ENCODE data around the gene ASIC2.
A peak's percentile ranks its signal among the peaks of the same experiment; 100 is the strongest.

Gene ASIC2

DNA sequence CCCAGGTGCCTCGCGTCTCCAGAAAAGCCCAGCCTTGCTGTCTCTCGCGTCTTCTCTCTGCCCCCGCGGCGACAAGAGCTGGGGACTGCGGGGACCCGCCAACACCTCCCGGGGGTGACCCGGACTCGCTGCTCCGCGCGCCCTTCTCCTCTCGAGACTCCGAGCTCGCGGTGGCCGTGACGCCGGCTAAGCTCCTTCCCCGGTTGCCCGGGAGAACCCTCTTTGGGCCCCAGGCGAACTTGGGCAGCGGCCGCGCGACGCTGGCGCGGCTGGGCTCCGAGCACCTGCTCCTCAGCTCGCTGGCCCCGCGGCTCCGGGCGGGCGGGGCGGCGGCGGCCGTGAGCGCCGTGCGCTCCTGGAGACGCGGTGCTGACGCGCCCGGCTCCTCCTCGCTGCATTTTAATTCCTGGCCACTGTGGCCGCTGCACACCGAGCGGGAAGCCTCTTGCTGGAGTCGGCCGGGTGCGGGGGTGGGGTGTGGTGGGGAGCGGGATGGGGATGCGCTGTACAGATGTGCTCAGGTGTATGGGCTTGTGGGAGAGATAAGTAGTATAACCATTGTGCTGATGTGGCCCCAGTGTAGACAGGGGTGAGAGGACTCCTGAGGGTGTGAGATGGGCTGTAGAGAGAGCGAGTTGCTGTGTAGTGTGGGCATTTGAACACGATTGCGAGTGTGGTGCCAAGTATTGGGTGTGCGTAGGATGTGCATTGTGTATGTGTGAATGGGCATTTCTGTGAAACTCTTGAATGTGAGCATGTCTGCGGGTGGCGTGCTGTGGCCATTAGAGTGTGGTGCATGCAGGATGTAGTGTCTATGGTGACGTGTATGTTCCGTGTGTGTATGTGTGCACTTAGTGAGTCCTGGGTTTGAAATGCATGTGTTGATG lies at the start of gene ASIC2:
ASIC2 (minus strand) TSS at position 315 of the 887 bp plus-strand sequence.
- peak; percentile 81 for DNase-seq (ENCODE audit: low spot score)

DNA sequence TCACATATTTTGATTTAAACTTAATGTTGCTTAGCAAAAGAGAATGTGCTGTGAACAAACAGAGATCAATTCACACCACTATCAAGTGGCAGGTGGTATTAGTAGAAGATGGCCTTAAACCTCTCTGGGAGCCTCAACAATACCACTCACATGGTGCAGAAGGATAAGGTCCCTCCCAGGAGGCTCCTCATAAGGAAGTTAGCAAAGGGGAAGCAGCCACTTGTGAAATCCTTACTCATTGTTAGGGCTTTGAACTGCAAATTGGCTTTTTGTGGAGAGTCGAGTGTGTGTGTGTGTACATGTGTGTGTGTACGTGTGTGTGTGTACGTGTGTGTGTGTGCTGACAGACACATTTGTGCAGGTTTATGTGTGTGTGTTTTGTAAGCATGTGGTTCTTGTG lies 48.9 kb upstream of the ASIC2 start:
- DNase-seq (ENCODE audit: low spot score), result no peak

DNA sequence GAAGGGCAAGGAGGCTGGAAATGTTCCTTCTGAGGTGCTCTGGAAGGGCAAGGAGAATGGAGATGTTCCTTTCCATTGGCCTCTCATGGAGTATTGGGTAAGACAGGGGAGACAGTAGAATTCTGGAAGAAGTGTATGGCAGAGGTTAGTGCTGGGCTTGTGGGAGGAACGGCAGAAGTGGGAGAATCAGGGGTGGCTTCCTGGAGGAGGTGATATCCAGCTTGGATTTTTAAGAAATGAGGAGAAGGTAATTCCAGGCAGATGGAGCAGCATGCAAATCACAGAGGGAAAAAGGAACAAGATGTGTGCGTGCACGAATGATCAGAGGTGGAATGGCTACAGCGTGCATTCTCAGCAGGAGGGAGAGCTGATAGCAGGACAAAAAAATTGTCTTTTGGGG lies 45.1 kb upstream of the ASIC2 start:
- DNase-seq (ENCODE audit: low spot score), result no peak

DNA sequence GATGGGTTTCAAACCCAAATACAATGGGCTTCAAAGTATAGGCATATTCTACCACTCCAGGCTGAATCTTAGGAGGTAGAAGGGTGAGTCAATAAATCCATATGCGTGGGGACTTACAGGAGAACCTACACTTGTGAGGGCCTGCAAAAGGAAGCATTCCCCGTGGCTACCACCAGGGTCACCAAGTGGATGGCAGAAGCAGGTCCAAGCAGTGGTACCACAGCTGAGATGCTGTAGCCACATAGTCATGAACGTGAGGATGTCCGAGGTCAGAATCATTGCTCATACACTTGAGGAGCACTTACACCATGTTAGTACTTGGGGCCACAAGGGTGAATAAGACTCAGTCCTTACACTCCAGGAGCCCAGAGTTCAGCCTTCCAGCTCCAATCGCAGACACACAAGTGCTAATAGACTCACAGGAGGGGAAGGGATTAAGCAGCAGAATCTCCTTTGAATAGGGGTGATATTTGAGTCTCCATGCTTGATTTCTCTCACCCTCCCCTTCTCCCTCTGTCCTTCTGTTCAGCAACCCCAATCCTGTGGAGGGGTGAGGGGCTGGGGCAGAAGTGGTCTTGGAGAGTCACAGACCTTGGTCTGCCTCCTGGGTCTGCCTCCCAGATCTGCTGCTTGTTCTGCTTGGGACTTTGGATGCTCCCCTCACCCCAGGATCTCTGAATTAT lies 42.5 kb upstream of the ASIC2 start:
- no peak for DNase-seq (ENCODE audit: low spot score)

DNA sequence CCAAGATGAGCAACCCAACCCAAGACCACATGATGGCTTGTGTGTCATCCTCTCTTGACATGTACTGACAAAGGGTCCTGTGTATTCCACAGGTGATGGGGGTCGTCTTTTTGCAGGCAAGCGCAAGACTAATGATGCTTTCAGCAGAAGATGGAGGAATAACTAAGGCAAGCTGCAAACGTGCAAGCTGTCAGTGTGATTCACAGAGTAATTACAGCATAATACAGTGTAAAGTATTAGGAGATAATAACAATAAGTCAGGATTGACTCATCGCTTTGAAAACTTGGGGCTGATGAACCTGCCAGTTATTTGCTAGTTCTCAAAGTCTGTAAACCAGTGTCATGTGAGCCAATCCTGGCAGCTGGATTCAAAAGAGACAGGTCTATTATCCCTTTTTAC lies 41.6 kb upstream of the ASIC2 start:
- DNase-seq (ENCODE audit: low spot score), result no peak

DNA sequence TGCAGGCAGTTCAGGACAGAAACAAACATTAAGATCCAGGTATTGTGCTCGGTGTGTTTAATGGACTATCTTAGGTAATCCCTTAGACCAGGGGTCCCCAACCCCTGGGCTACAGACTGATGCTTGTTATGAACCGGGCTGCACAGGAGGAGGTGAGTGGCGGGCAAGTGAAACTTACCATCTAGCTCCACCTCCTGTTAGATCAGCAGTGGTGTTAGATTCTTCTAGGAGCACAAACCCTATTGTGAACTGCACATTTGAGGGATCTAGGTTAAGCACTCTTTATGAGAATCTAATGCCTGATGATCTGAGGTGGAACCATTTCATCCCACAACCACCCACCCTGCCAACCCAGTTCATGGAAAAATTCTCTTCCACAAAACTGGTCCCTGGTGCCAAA lies 37.8 kb upstream of the ASIC2 start:
- no peak for DNase-seq (ENCODE audit: low spot score)

DNA sequence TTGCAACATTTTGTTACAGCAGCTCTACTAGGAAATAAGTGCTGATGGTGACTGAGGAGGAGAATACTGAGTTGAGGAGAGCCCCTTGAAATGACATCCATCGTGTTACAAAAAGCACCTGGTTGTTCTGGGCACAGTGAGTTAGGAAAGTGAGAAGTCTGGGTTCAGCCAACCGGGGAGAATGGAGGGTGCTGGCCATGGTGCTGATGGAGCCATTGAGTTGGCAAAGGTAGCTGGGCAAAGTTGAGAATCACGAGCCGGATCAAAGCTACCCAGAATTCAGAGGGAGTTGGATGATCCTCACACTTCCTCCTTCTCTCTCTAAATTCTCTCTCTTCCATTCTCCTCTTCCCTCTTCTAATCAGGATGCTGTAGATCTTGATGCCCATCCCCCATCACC lies 35.0 kb upstream of the ASIC2 start:
- DNase-seq (ENCODE audit: low spot score), result peak; percentile 69

DNA sequence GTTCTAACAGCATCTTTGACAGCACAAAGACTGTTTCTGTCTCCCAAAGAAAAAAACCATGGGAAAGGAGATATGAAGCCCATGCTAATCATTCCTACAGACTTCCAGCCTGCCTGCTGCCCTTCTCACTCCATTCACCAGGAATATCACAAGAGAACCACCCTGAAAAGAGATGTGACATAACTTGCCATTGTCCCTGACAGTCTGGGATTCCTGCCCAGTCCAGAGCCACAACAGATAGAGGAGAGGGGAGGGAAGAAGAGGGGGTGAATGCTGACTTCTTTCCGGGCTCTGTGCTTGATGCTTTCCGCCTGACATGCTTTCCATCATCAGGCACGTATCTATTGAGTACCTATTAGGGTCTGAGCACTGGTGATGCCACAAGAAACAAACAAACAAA lies 31.6 kb upstream of the ASIC2 start:
- no peak for DNase-seq (ENCODE audit: low spot score)

DNA sequence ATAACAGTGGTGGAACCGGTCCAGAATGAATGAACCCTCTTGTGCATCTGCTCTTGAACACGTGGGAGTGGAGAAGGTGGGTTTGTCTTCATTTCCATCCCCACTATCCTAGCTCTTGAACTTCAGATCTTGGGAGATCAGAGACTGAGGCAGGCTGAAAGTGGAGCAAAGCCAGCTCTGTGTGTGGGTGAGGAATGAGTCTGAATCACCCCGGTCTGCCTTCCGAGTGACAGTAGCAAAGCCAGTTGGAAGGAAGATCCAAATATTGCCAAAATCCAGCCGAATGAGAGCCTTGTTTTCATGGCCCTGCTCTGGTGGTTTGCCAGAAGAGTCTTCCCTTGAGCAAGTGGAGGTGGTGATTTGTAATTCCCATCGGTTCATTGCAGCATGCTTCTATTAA lies 29.0 kb upstream of the ASIC2 start:
- no peak for DNase-seq (ENCODE audit: low spot score)

DNA sequence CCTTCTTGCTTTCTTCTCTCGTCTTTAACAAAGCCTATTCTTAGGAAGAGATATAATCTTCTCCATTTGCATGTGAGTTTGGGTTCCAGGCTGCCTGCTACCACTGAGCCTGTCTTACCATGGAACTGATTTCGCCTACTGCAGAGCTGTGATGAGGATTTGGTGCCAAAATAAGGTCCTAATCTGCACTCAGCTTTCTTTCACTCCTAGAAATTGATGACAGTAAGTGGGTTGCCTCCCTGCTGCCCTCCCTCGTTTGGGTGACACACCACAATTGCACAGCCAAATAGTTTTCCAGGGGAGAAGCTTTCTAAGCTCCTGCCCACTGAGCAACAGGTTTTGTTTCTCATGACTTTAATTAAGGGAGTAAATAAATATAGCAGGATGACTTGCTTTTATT lies 25.1 kb upstream of the ASIC2 start:
- DNase-seq (ENCODE audit: low spot score), result no peak

DNA sequence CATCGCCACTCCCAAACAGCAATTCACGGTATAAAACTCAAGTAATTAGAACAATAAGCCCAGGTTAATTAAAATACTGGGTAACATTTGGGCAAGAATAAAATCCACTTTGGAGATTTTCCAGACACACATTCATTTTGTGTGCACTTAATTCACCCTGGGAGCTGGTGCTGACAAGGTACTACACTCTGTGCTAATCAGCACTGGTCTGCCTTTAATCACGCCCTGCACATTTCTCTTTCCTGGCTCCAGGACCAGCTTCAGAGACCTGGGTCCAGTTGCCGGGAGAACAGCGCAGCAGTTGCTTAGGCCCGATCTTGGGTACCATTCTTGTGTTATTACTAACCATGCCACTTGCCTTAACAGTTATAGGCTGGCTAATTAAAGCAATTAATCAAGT lies 23.7 kb upstream of the ASIC2 start:
- DNase-seq (ENCODE audit: low spot score), result no peak

DNA sequence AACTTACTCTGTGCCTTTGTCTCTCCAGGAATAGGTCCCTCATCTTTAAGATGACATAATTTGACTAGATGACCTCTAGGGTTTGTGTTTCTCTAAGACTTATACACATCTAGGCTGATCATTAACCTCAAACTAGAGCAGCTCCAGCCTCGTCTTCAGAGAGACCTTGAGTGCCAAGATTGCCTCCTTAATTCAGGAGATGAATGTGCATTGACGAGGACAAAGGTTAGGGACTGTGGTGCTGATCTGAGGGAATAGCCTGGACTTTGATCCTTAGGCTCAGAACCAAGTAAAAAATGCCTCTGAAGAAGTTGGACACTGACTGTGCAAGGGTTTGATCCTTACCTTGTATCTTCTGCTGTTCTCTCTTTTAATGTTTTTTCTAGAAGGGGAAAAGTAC lies 17.2 kb upstream of the ASIC2 start:
- DNase-seq (ENCODE audit: low spot score), result no peak

DNA sequence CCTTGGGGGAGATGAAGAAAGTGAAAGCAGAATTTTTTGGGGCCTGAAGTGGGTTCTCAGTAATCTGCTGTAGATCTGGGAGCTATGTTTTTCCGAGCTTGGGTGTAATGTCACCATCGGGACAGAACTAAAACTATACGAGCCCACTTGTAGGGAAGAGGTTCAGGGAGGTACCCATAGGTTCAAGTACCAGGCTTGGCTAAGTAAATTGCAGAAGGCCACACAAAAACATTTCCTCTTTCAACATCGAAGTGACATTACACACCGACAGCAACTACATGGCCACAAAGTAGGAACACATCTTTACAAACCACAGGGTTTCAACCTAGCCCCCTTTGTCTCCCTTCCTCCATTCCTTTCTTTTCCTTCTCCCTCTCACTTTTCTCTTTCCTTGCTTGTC lies 10.2 kb upstream of the ASIC2 start:
- no peak for DNase-seq (ENCODE audit: low spot score)

DNA sequence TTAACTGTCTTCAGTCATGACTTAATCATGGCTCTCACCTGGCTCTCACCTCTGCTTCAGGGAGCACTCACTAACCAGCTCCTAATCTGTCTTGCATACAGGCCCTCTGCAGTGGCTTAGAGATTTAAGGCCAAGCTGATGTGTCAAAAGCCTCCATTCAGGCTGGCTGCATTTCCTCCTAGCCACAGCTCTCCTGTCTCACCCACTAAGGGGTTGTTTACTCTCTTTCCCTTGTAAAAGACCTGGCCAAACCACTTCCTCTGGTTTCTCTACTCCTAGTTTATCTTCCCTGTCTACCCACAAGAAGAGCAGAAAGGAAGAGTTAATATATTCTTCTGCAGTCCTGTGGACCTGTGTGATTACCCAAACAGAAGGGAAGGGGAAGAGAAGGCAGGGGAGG lies 9.3 kb upstream of the ASIC2 start:
- no peak for DNase-seq (ENCODE audit: low spot score)

DNA sequence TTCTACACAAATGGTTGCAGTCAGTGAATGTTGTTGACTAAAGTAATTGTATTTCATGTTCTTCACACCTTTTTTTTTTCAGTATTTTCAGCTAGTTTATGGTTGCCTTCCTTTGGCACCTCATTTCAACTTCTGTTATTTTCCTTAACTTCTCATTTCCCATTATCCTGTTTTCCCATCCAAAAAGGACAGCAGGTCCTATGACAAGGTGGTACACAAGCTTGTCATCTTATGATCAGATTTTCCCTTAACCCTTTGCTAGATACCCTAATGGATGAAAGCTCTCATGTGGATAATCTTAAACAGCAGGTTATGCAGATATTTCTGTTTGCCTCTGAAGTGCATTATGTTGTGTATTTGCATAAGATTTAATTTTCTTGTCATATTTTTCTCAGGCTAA lies 7.1 kb upstream of the ASIC2 start:
- DNase-seq (ENCODE audit: low spot score), result no peak

DNA sequence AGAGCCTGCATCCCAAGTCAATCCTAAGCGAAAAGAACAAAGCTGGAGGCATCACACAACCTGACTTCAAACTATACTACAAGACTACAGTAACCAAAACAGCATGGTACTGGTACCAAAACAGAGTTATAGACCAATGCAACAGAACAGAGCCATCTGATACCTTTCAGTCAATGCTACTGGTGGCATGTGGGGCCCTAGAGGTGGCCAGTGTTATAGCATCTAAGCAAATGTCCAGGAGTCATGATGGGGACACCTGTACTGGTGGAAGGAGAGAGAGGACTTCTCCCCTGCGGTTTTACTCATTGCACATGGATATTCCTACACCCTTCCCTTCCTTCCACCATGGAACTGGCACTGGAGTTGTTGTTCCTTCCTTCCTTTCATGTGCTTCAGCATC lies 6.0 kb upstream of the ASIC2 start:
- no peak for DNase-seq (ENCODE audit: low spot score)

DNA sequence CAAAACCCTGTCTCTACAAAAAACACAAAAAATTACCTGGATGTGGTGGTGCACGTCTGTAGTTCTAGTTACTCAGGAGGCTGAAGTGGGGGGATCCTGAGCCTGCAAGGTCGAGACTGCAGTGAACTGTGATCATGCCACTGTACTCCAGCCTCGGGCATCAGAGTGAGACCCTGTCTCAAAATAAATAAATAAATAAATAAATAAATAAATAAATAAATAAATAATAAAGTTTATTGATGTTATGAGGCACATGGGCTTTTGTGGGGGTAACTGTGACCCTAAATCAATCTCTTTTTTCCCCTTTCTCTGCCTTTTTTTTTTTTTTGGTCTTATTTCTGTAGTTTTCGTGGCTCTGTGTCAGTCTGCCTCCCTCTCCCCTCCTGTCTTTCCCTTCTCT lies 4.5 kb upstream of the ASIC2 start:
- DNase-seq (ENCODE audit: low spot score), result no peak

DNA sequence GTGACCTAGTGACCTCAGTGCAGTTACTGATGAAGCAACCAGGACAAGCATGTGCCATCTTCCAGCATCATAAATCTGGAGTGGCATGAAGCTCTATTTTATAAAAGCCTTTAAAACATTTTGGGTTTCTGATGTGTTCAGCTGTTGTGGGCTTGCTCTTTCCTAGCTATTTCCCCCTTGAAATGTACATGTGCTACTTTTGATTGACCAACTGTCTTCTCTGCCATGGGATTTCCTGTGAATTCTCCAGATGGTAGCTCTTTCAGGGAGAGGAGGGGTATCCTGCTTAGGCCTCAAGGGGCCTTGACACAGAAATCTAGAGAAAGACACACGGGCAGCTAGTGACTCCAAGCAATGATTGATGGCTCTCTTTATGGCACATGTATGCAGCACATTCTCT lies 1.9 kb upstream of the ASIC2 start:
- DNase-seq (ENCODE audit: low spot score), result no peak

DNA sequence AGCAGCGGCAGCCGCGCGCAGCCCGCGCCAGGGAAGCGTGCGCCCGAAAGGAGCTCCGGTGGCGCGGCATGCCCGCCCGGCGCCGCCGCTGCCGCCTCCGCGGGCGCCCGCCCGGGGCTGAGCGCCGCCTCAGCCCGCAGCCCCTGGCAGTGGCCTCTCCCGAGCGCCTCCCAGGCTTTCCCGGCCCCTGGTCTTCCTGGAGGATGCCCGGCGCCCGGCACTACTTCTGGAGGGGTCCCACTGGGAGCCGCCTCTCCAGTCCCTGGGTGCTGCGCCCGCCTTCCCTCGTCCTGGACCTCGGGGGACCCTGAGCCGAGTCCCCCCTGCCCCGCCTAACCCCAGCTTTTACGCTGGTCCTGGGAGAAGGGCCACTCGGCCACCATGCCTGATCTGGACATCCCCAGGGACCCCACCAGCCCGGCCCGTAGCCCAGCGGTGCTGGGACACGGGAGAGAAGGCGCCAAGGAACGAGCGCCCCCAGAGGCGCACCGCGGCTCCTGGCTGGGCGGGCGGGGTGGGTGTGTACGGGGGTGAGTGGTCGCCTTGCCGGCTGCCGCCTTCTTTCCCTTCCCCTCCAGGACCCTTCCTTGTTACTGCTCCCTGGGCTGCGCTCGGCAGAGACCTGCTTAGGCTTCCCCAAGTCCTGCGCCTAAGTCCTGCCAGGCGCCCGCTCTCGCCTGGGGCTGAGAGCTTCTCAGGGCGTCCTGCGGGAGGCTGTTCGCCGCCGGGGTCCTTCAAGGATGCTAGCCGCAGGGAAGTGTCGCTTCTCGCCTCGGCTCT lies 704 bp downstream of the ASIC2 start:
- DNase-seq (ENCODE audit: low spot score), result peak; percentile 73

DNA sequence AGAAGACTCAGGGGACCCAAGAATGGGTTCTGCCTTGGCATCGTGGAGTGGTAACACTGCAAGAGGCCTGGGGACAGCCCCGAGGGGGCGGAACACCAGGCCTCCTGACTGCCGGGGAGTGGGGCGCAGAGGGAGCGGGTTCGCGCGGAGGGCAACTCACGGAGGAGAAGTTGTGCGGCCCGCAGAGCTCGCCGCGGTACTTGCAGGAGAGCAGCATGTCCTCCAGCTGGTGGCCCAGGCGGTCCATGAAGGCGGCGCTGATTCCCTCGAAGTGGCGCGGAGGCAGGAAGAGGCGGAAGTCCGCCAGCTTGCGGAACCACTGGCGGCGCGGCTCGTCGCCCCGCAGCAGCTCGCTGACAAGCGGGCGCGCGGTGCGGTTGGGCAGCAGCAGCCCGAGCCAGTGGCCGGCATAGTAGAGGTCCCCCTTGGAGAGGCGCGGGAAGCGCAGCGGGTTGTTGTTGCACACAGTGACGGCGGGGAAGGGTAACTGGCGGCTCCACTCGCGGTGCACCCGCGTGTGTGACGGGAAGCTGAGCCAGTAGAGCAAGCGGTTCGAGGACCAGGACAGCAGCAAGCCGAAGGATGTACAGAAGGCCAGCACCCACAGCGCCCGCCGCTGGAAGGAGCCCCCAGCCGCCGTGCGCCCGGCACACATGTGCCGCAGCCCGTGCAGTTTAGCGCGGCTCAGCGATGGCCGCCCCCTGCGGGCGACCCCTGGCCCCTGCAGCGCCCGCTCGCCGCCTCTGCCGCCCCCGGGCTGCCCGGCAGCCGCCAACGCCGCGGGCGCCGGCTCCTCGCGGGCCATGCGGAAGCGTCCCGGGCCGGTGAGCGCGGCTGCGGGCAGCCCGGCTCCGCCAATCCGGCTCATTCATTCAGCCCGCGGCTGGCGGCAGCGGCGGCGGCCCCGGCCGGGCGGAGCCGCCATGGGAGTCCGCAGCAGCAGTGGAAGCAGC lies 1.6 kb downstream of the ASIC2 start:
- DNase-seq (ENCODE audit: low spot score), result peak; percentile 68

DNA sequence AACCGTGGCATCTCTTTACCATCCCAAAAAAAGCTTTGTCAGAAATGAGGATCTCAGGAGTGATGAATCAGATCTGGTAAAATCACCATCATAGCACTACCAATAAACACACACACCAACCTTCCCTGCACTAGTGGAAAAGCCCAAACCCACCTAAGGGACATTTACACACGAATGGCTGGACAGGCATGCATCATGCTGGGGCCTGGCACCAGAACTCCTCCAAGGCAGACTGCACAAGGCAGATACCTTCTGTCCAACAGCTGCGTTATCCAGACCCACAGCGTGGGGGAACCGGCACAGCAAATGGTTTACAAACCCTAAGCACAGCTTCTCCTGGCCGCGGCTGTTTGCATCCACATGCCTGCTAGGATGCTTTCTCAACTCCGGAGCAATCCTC lies 2.8 kb downstream of the ASIC2 start:
- DNase-seq (ENCODE audit: low spot score), result no peak

DNA sequence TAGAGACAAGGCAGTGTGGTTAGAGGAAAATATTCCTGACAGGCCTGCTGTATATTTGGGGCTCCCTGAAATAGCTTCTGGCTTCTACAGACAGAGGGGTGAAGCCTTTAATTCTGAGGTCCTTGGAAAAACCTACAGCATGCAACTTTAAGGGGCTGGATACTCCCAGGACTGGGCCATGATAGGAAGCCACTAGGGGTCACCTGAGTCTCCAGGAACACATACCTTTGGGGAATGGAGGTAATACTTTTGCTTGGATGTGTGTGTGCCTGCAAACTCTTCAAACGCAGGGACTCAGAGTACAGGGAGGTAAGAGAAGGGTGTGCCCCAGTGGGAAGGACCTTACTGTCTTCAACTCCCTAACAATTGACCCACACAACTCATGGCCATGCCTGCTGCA lies 4.1 kb downstream of the ASIC2 start:
- DNase-seq (ENCODE audit: low spot score), result peak; percentile 23
